DOHH2 (cell line): ENCODE results near the gene RANBP10.

Experiments used
- CTCF ChIP-seq: fragments of 200-600 bp; sonication (generic); IDR thresholded peaks from one replicate; pipeline ENCODE4 v1.5.1; 2014; ENCODE audit warnings: antibody characterized with exemption, mild to moderate bottlenecking, low read depth, low read length; ENCODE audit not compliant: poor library complexity, severe bottlenecking
- EZH2phosphoT487 ChIP-seq: fragments of 200-600 bp; sonication (generic); IDR thresholded peaks from 2 replicates; pipeline ENCODE4 v1.6.1; 2017; ENCODE audit warnings: borderline replicate concordance, mild to moderate bottlenecking, antibody characterized with exemption, low read length, moderate library complexity, mixed read lengths

DNA sequence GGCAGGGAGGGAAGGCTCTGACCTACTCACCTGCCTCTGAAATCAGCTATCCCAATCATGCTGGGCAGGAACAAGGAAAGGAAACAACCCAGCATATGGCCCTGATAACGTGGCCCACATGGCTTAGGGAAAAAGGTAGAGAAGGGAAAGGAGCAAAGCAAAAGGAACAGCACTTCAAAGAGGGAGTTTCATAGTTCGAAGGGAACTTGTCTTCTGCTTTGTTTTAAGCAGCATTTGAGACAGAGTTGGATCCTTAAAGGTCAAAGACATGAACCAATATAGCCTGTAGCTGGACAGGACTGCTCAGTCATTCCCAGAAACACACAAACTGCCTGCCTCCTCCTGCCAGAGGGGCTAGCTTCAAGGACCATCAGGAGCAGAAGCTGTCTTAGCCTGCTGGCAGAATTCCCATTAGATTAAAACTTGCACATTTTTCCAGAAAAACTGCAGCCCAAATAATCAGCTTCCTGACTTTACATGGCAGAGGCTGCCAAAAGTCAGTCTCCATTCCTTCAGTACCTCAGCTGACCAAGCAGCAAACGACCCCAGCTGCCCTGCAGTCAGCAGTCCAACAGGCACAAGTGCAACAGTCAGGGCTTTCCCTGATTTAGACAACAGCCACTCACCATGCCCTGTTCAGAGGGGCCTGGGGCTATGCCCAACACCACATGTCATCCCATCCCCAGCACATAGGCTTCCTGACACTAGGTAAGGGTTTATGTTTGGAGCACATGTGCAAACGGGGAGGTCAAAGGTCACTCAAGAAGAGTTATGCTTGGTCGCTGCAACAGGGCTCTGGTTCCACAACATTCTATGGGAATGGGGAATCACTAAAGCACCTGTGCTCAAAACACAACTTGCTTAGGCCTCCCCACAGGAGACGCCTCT, 32.5 kb downstream of the RANBP10 start:
- TF ChIP-seq CTCF (no peak), EZH2phosphoT487 (no peak)
